Stimulated activated CD4-positive, alpha-beta T cell treated with anti-CD3 and anti-CD28 coated beads, Interleukin-4, amount 100 ng/mL, for 1 hour (primary cell): ENCODE results near the gene OR6B3.

Source experiments
- DNase-seq: peaks from one replicate; pipeline ENCODE4 v3.0.0-alpha.2; 2020

OR6B3 gene

GRCh38 chr2:240043279-240043989 lies 9.9 kb downstream of the OR6B3 start:
- DNase-seq = no peak

- no peak for DNase-seq
Observed at GRCh38 chr2:240042740-240043139, 10.6 kb downstream of the OR6B3 start.

- no peak for DNase-seq
Observed at GRCh38 chr2:240041363-240041762, 12.0 kb downstream of the OR6B3 start.

GRCh38 chr2:240037358-240037757 lies 16.0 kb downstream of the OR6B3 start:
- no peak for DNase-seq

- DNase-seq = no peak
Observed at GRCh38 chr2:240033330-240033678, 20.0 kb downstream of the OR6B3 start.

- DNase-seq = no peak
Observed at GRCh38 chr2:240032406-240033329, 20.7 kb downstream of the OR6B3 start.

GRCh38 chr2:240030379-240031094 lies 22.8 kb downstream of the OR6B3 start, which contains the start of gene OR6B2:
TSS of gene OR6B2 (minus strand) at chr2:240030429. CDS start at chr2:240030429, 0 bp downstream.
- no peak for DNase-seq

GRCh38 chr2:240024766-240025165 lies 28.6 kb downstream of the OR6B3 start:
- DNase-seq = peak; percentile 24

- no peak for DNase-seq
Observed at GRCh38 chr2:240023792-240024191, 29.5 kb downstream of the OR6B3 start.

- peak; percentile 72 for DNase-seq
Observed at GRCh38 chr2:240021488-240022104, 31.7 kb downstream of the OR6B3 start.

GRCh38 chr2:240018071-240018750 lies 35.1 kb downstream of the OR6B3 start:
- DNase-seq = no peak

- no peak for DNase-seq
Observed at GRCh38 chr2:240014327-240014726, 39.0 kb downstream of the OR6B3 start.

GRCh38 chr2:240013343-240013742 lies 40.0 kb downstream of the OR6B3 start:
- DNase-seq = no peak

- DNase-seq = no peak
Observed at GRCh38 chr2:240002983-240003382, 50.3 kb downstream of the OR6B3 start.

GRCh38 chr2:240000671-240001070 lies 52.6 kb downstream of the OR6B3 start:
- no peak for DNase-seq

- DNase-seq = no peak
Observed at GRCh38 chr2:239997686-239998409, 55.5 kb downstream of the OR6B3 start.
